PFSK-1 (cell line): Measurements from ENCODE around the gene NUP214.

Experiments used
- FOXP2 ChIP-seq: optimal IDR thresholded peaks from 2 replicates; pipeline ENCODE3; 2011; ENCODE audit warnings: borderline replicate concordance, control low read depth, inconsistent platforms; ENCODE audit not compliant: insufficient read depth; ENCODE audit errors: extremely low read length, extremely low read depth
- POLR2AphosphoS5 ChIP-seq: IDR thresholded peaks from 2 replicates; pipeline ENCODE4 v1.6.1; 2012; ENCODE audit warnings: low read depth, mild to moderate bottlenecking, control low read depth, low read length, moderate library complexity
- REST ChIP-seq, 2 experiments: IDR thresholded peaks; 2 replicates each; pipeline versions ENCODE4 v1.6.1 to v1.8.0; 2011 to 2012; ENCODE audit warnings: low read depth in 2 of 2, low read length in 2 of 2, control low read depth in 1 of 2, inconsistent platforms in 1 of 2, mild to moderate bottlenecking in 1 of 2, moderate library complexity in 1 of 2; ENCODE audit not compliant: insufficient read depth in 1 of 2
- SIN3A ChIP-seq: IDR thresholded peaks from 2 replicates; pipeline ENCODE4 v1.6.1; 2012; ENCODE audit warnings: mild to moderate bottlenecking, low read length, moderate library complexity, borderline replicate concordance; ENCODE audit not compliant: insufficient read depth
- TAF1 ChIP-seq: IDR thresholded peaks from 2 replicates; pipeline ENCODE4 v1.6.1; 2012; ENCODE audit warnings: low read length, control low read depth, borderline replicate concordance; ENCODE audit not compliant: insufficient read depth

Gene NUP214

GRCh38 chr9:131276094-131276888 lies 150.9 kb downstream of the NUP214 start, which contains the start of gene FAM78A:
Gene FAM78A, minus strand, starts transcription at chr9:131276510. Its CDS starts 331 bp downstream, at chr9:131276179.
- TF ChIP-seq POLR2AphosphoS5 (no peak), REST (IDR thresholded peaks at IDR 0.05; ENCODE audit: insufficient read depth in 1 of 2, low read depth in 2 of 2, low read length in 2 of 2) (no peak), FOXP2 (no peak), SIN3A (no peak), TAF1 (no peak)

GRCh38 chr9:131276891-131277286 lies 151.5 kb downstream of the NUP214 start:
- TF ChIP-seq POLR2AphosphoS5, result no peak
- no peak for TF ChIP-seq FOXP2
- TF ChIP-seq REST (IDR thresholded peaks at IDR 0.05; ENCODE audit: insufficient read depth in 1 of 2, low read depth in 2 of 2, low read length in 2 of 2), result no peak
- no peak for TF ChIP-seq TAF1
- TF ChIP-seq SIN3A, result no peak

GRCh38 chr9:131277287-131277909 lies 152.0 kb downstream of the NUP214 start:
- TF ChIP-seq REST (IDR thresholded peaks at IDR 0.05; ENCODE audit: insufficient read depth in 1 of 2, low read depth in 2 of 2, low read length in 2 of 2) (no peak), TAF1 (no peak), POLR2AphosphoS5 (no peak), SIN3A (no peak), FOXP2 (no peak)

- TF ChIP-seq FOXP2 (no peak), TAF1 (0 out of 2 replicates have a peak, but pooled peaks have one; percentile 51), POLR2AphosphoS5 (0 out of 2 replicates have a peak, but pooled peaks have one; percentile 21)
Measured at GRCh38 chr9:131277910-131278701, 152.7 kb downstream of the NUP214 start.

- TF ChIP-seq TAF1, result no peak
Measured at GRCh38 chr9:131278702-131279111, 153.3 kb downstream of the NUP214 start.
